ENCODE measurements around the gene NFIA. TPM values are rescaled to one million over a fixed set of nuclear protein-coding genes. Genes with fewer than 3 reads are reported as not detected.

The NFIA gene
- total RNA-seq, 1 donor from 2014 or later = 111 TPM

DNA sequence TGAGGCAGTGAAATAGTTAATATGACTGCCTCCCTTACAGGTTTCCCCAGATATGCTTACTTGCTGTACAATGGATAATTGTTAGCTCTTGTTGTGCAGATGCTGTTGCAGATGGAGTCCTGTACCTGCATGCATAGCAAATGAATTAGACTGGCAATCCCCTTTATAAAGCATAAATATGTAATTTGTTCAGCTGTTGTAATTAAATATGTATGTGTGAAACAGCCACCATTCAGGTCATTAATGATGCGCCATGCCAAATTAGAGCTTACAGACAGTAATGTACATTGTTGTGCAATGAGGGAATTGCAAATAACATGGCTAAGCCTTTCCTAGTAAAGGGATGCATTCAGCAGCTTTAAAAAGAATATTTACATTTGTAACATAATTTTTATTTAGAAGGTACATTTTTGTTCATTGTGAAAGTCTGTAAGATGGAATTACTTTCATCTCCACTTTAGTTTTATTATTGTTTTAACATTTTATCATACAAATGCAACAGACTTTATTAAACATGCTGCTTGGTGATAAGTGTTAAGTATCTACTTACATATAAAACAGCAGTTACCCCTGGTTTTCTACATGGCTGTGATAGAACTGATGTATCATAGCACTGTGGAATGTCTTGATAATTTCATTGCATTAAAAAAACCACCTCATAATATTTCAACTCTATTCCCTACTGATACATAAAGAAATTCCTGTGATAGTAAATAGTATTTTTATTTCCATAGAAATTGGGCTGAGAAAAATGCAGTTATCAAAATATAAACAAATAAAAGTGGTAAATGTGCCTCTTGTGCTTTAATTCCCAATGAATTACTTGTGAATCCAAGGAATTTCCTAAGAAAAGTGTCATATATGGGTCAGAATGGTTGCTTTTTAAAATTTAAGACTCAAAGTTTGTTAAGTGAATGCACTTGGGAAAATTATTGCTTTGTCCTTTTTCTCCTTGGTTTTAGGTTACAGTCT lies 99.0 kb downstream of the NFIA start:
- DNase-seq (ENCODE audit: low spot score) = no peak

DNA sequence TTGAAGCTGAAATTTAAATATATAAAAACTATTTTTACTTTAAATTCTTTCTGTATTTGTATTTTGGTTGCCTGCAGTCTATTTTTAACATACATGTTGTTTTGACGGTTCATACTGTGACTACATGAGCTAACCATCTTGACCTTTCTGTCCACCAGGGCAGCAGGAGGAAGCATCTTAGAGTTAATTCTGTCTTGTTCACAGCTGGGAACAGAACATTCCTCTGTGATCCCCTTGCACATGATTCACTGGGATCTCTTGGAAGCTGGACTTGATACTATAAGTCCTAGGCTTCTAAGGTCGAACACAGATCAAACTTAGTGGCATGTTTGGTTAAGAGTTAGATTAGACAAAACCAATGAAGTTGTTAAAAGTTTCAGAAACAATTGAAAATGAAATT lies 99.7 kb downstream of the NFIA start:
- DNase-seq (ENCODE audit: low spot score) = no peak

DNA sequence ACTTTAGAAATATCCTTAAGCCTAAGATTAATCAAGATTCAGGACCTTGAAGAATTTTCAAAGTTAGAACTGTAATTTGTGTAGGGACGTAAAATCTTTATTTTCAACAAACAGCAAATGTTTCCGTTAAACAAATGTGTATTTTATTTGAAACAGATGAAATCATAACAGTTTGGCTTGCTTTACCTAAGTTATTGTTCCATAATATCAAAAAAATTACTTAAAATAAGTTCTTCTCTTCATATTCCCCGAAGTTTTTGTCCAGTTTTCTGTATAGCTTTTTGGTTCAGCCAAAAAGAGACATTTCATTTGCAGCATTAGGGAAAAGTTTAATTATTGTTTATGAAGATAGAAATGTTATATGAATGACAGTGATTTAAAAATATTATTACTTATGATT lies 100.1 kb downstream of the NFIA start:
- DNase-seq (ENCODE audit: low spot score) = no peak

DNA sequence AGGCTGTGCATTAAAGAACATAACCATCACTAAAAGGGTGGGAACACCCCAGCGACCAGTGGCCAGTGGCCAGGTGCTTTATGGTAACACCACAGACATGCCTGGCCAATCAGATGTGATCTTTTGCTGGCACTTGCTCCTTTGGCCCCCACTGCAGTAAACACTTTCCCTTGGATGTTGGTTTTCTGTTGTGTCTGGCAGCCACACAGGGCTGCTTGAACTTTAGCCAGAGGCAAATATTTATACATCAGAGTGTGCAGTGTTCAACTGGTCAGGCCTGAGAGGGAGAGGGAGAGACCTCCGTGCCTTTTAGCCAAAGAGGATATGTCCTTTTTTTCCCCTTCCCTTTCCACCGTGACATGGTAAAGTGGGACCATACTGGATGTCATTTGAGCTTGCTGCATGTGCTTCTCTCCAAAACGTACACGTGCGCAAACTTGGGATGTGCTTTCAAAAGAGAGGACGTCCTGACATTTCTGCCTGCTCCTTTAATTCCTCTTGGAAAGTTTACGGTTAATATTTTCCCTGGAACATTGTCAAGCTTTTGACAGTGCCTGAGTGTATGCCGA lies 101.2 kb downstream of the NFIA start:
- DNase-seq (ENCODE audit: low spot score) = no peak

DNA sequence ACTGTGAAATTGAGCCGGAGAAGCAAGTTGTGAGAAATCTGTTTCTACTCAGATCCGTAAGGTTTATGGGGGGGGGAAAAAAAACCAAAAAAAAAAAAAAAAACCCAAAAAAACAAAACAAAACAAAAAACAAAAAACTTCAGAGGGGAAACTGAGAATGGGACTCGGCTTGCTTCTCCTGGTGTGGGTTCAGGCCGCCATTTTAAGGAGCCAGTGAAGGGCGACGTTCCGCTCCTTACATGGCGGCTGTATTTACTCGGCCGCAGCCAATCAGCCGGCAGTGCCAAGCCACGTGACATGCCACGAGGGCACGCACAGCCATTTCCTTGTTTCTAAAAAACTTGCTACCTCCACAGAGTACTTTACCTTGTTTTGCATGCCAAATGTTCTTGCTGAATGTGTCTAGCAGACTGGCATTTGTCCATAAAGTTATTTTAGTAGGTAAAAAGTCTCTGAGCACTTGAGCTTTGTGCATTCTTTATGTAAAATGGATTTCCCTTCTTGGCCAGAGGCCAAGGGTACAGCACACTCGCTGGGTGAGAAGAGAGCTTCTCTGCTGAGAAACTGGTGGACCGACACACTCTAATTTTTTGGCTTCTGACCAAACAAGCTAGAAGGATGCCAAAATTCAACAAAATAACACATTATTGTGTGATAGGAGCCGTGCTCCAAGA lies 101.8 kb downstream of the NFIA start:
- DNase-seq (ENCODE audit: low spot score) = peak; percentile 94

DNA sequence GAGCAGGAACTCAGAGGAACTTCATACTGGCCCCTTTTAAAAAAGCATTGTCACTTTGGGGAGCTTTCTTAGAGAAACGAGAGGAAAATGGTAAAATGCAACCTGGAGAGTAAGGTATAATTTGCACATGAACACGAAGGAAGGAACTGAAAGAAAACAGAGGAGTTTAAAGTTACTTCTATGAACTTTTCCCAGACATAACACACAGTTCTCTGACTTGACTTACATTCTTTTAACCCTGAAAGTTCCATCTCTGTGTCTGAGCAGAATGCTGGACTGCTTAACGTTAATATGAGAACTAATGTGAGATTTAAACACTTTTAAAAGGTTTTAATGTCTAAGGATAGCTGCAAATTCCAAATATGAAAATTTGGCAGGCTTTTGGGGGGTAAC lies 102.3 kb downstream of the NFIA start:
- DNase-seq (ENCODE audit: low spot score) = no peak

DNA sequence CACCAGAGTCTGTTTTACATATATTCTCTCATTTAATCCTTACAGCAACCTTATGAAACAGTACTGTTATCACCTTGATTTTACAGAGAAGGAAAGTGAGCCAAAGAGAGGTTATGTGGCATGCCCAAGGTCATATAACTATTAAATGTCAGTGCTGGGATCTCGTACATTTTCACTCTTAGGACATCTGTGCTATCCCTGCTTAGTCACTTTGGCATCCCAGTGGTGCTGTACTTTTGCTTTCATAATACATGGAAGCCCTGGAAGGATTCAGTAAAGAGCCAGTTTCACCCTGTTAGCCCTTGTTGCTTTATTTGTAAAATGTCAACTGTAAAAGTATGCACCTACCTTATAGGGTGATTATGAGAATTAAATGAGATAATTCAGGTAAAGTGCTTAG lies 104.4 kb downstream of the NFIA start:
- DNase-seq (ENCODE audit: low spot score) = no peak

DNA sequence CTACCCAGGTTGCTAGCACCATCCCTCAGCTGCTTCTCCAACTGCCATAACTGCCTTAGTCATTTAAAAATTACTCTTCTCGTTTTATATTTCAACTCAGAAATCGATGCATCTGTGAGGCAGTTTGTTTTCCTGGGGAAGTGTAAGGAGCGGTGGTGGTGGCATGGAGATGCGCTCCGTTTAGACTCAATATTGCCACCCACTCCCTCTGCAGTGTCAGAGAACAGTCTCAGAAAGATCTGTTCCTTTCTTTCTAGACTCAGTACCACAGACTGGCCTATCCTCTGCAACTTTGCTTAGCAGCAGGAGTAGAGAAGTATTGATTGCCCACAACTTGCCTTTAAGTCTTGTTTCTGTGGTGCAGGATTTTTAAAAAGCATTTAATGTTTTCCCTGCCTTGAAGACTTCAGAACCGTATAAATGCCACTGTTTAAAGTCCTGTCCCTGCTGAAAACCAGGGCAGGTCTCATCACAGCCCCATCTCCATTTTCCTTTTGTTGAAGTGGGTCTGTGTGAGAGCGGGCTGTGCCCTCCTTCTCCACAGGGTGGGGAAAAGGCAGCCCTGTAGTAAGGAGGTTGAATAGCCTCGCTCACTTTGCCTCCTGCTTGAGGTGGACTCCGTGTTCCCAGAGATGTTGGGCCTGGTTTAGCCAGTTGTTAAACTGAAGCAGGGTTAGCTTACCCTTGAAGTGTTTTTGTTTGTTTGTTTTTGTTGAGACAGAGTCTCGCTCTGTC lies 105.2 kb downstream of the NFIA start:
- no peak for DNase-seq (ENCODE audit: low spot score)

DNA sequence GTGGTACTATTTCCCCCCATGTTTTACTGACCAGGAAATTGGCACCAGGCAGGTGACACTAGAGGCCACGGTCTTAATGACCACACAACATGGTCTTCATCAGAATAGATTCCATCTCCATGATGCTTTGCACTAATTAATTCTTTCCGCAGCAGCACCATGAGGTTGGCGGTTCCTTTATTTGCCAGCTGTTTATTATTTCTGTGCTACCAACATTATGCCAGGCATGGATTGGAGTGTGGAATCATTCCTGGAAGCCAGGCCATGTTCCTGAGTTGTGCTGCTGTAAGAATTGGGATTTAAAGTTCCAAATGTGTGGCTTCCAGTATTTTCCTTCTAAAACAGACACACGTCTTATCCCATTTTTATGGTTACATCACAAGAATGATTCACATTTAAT lies 107.8 kb downstream of the NFIA start:
- no peak for DNase-seq (ENCODE audit: low spot score)

DNA sequence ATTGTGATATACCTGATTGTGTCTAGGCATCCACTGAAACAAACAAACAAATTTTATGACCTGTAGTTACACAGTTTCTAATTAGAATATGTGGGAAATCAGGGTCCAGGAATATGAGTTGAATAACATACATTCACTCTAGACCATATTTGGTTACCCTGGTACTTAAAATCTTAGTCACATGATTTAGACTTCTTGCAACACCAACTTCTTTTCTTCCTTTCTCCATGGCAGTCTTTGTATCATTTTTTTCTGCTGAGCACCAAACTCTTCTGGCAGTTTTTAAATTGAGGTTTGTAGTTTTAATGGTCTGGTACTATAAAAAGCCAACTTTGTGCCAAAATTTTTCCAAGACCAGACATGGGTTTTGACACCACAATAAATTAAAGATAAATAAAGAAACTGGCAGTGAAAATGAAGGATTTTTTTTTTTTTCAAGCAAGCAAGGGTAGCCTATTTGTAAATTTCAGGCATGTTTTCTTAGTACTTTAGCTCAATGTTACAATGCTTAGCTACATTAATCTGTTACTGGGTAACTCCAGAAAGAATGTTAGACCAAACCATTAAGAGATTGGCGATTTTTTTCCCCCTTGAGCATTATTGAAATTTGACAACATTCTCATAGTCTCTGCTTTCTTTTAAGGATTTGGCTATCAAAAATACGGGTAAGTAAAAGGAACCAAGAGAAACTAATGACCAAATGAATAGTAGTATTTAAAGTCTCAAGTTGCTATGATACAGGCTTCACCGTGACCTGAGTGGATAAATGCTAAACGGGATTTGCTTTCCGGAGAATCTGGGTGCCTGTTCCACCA lies 108.5 kb downstream of the NFIA start:
- DNase-seq (ENCODE audit: low spot score) = no peak

DNA sequence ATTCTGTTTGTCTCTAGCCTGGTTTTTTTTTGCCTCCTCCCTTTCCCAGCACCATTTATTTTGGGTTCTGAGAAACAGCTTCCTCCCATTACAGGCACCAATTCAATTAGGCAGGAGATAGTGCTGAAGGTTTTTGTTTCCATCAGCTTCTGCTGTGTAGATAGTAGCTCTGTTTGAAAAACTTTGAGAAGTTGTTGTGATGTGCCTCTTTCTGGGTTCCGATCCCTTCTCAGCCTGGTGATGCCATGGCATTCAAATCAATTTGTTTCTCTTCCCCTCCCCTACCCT lies 109.0 kb downstream of the NFIA start:
- DNase-seq (ENCODE audit: low spot score) = no peak

DNA sequence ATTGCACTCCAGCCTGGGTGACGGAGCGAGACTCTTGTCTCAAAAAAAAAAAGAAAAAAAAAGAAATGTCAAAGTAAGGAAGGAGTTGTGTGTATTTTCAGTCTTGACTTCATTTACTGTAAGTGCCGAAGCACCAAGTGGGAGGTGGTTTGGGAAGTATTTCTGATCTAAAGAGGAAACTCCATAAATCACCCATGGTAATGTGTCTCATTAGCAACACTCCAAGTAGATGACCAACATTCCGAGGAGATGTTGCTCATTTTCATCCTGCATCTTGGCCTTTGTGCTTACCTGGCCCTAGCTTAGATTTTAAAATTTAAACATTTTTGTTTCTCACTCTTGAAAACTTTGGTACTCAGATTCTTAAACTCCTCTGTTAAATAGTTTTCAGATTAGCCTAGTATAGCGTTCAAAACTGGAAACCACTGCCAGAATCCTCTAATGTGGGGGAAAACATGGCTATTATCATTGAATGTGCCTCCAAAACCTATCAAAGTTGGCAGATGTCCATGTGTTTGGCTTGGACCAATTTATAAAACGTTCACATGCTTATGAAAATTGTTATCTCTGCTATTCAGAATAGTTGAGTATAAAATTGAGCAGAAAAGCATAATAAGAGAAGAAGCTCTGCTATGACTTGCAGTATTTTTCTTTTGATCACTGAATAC lies 110.4 kb downstream of the NFIA start:
- no peak for DNase-seq (ENCODE audit: low spot score)

DNA sequence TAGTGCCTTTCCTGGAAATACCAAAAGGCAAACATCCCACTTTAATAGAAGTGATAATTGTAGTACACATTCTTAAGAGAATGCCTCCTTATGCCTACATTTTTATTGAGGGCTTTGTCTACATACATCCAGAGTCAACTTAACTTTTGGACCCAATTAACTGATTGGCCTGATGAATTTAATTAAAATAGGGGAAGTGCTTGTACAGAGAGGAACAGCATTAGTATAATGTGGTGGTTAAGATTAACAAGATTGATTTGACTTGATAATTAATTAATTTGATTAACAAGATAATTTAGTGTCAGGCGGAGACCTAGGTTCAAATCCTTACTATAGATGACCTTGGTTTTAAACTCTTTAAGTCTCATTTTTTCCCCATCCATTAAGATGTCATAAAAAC lies 111.4 kb downstream of the NFIA start:
- DNase-seq (ENCODE audit: low spot score) = no peak

DNA sequence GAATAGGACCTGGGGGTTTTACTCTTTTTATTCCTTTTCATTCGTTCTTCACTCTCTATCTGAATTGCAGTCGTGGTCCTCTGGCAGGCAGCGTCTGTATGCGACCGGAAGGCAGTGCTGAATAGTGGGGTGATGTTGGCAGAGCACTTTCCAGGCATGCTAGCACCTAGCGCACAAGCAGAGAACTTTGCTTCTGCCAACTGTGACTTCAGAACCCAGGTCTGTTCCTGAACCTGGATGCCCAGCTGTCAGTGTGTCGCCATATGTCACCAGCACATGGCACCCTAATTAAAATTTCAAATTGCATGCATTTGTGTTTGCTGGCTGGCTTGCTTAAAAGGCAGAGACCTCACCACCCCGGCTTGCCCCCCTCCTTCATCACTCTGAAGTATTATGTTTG lies 116.2 kb downstream of the NFIA start:
- no peak for DNase-seq (ENCODE audit: low spot score)

DNA sequence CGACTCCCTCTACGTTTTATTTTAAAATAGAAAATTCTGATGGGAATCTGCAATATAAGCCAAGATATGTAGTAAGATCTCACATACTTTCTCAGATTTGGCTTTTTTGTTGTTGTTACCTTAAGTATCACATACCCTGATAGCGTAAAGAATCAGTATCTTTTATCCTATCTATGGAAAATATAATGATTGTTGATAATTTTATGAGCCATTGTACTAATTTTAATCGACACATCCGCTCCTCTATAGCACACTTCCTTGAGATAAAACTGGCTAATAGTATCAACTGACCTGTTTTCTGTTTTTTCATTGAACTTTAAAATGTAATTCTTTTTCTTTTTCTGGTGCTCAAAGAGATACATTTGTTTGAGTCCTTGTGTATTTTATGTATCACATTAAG lies 118.7 kb downstream of the NFIA start:
- no peak for DNase-seq (ENCODE audit: low spot score)

DNA sequence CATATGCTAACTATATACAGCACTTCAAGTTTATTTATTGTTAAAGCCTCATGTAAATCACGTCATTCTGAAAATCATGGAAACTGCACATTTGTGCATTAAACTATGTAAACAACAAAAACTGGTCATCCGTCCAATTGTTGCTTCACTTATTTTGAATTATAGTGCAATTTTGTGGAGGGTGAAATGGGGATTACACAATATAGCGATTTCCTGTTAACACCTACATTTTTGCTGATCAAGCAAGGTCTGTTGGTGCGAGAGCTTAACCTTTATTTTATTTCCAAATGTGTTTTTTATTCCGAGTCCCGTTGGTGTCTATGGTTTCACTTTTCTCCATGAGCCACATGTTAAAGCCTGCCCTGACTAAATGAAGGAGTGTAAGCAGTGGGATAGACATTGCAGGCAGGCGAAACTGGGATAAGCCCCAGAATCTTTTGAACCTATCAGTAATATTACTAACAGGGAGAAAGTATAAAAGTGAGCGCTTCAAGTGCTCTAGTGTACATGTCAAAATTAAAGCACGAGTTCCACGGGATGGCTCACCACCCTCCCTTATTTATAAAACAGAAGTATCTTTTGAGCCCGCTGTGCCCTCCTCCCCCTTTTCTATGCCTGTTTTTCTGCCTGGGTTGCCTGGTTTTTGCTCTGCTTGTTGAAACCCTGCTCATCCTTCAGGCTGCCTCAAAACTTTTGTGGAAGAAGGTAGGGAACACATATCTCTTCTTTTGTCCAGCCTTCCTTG lies 120.7 kb downstream of the NFIA start:
- no peak for DNase-seq (ENCODE audit: low spot score)

DNA sequence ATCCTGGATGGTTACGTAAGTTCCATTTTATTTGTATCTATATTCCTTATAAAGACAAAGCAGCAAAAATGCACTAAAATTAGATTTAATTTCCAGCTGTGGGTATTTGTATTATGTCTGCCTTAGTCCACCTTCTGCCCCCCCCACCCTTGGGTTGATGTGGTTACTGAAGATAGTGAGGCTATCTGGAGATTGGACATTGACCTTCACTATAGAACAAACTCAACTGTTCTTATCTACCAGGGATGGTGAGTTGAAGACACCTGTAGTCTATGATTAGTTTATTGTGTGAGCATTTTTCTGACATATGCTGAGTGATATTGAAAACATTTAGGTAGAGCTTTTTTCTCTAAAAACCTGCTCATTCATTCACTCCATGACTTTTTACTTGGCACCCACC lies 122.2 kb downstream of the NFIA start:
- no peak for DNase-seq (ENCODE audit: low spot score)

DNA sequence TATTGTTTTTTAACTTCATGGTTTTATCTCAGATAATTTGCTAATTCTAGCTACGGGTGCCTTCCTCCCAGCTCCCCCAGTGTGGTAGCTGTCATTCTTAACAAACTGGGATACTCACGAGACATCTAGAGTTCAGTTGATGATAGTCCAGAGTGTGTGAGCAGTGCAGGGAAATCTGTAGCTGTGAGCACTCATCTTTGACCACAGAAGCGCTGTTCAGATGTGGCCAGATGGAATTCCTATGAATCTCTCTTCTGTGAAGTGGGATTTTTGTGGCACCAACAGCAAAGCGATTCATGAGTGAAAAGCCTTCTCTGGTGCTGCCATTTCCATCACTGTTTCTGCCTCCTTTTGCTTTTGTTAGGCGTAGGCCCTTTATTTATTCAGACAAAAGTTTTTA lies 125.1 kb downstream of the NFIA start:
- no peak for DNase-seq (ENCODE audit: low spot score)

DNA sequence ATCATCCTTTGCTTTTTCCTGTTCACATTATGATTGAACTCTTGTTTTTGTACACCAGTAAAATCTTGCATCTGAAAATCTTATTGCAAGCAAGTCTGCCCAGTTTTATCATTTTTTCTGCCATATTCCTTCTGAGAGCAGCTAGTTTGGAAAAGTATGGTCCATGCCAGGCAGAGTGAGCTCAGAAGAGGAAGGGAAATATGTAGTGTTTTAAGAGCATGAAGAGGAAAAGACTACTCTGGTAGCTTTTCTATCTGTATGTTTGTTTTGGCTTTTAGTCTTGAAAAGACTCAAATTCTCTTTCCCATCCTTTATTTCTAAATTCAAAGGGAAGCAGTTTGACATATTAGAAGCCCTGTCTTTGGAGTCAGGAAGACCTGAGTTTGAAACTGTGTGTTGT lies 125.8 kb downstream of the NFIA start:
- no peak for DNase-seq (ENCODE audit: low spot score)

DNA sequence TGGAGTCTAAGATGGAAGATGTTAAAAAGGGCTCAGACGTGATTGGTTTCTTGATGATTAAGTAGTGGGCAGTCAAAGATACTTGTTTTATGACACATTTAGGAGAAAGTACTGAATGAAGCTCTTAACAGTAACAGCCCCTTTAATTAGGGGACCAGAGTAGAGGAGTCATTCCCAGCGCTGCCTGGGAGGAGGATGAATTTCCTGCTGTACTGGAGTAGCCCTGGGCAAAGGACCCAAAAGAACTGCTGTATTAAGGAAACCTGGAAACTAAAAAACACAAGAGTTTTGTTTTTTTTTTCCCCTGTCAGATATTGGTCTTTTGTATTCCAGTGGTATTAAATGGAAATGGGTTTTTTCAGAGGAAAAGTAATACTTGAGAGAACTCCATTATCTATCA lies 126.5 kb downstream of the NFIA start:
- no peak for DNase-seq (ENCODE audit: low spot score)
